Measurements from ENCODE around the gene CENPA. TPM values are rescaled to one million over a fixed set of nuclear protein-coding genes. Genes with fewer than 3 reads are reported as not detected.

The CENPA gene
- total RNA-seq, 1 experiment from 2014 or later, result 45.8 TPM

GRCh38 chr2:26843041-26843440, 57.2 kb downstream of the CENPA start:
- CTCF ChIA-PET, result interaction anchor here (1.3 kb wide), 1 partner anchor 80 kb away, joined by 5 read pairs; no protein-coding TSS in a partner anchor
- no peak for ATAC-seq
- Histone ChIP-seq H3K9me3 (ENCODE audit: control insufficient read depth in 1 of 2, insufficient read depth in 1 of 2, low read depth in 1 of 2, low read length in 2 of 2) (no peaks in the 10 kb centered on the region), H3K4me1 (ENCODE audit: control insufficient read depth in 1 of 2, insufficient read depth in 2 of 2, low read length in 2 of 2) (peaks cover 0 to 16% of the 10 kb centered on the region in 2 experiments; a peak in 3 of 4 replicates), H3K4me3 (replicated peaks in 1 of 2; ENCODE audit: low read depth in 1 of 2, low read length in 2 of 2) (no peak overlapping the region), H3K4me2 (ENCODE audit: low read length) (no peak overlapping the region), H3K79me2 (ENCODE audit: insufficient read depth, low read length) (no peaks in the 10 kb centered on the region), H3K27me3 (ENCODE audit: insufficient read depth, low read length) (peaks cover 13% of the 10 kb centered on the region; the same call in 1 of the 2 replicates), H3K36me3 (ENCODE audit: control insufficient read depth in 1 of 2, insufficient read depth in 2 of 2, low read length in 2 of 2) (no peaks in the 10 kb centered on the region), H4K20me1 (ENCODE audit: insufficient read depth) (no peaks in the 10 kb centered on the region), H3K9ac (ENCODE audit: low read length) (no peak overlapping the region), H3K9me2 (ENCODE audit: insufficient read depth) (no peaks in the 10 kb centered on the region), H2AFZ (ENCODE audit: low read depth, low read length, poor library complexity, severe bottlenecking) (no peak overlapping the region), H3K27ac (ENCODE audit: low read depth, low read length) (no peak overlapping the region)
- POLR2A ChIA-PET, result no interaction called here
- RAD21 ChIA-PET (ENCODE audit: low non-redundant PET in 1 of 2, low total read pairs in 2 of 2, uncharacterized antibody in 2 of 2, unreplicated experiment in 2 of 2), result no interaction called here
- no TSS peak for BruUV-seq (replicated peaks)
- intact Hi-C loops (cut with micrococcal nuclease), result loop anchor here (5.0 kb wide), 1 partner anchor 236 kb away; no protein-coding TSS in a partner anchor
- TF ChIP-seq ZNF274 (IDR thresholded peaks at IDR 0.05; ENCODE audit: low read depth, low read length), result no peak
- no peak for TF ChIP-seq RAD21 (IDR thresholded peaks at IDR 0.05; ENCODE audit: low read depth)
- TF ChIP-seq REST (IDR thresholded peaks at IDR 0.05; ENCODE audit: low read depth), result no peak
- TF ChIP-seq ELF1 (IDR thresholded peaks at IDR 0.05; ENCODE audit: borderline replicate concordance, low read depth), result no peak
- no peak for TF ChIP-seq SIN3A (IDR thresholded peaks at IDR 0.05; ENCODE audit: low read depth)
- no peak for TF ChIP-seq MAX (IDR thresholded peaks at IDR 0.05)
- no peak for TF ChIP-seq POLR2AphosphoS5 (IDR thresholded peaks at IDR 0.05; ENCODE audit: low read depth, low read length)
- no peak for TF ChIP-seq FOSL1 (IDR thresholded peaks at IDR 0.05; ENCODE audit: low read depth)
- TF ChIP-seq ZBTB33 (IDR thresholded peaks at IDR 0.05; ENCODE audit: extremely low read depth, insufficient replicate concordance, low read length), result no peak
- no peak for DNase-seq (ENCODE audit: low read depth, low spot score)

Other genes starting within 250 kb of the CENPA start
- gene CIB4, start 144.7 kb upstream of the CENPA start, total RNA-seq (2021; ENCODE audit: unreplicated experiment), result not detected
- gene KCNK3, start 93.3 kb upstream of the CENPA start, total RNA-seq (2021; ENCODE audit: unreplicated experiment), result 0.71 TPM
- gene SLC35F6, start 21.8 kb upstream of the CENPA start, total RNA-seq (2021; ENCODE audit: unreplicated experiment), result 34.5 TPM
- gene DPYSL5, start 62.1 kb downstream of the CENPA start, total RNA-seq (2021; ENCODE audit: unreplicated experiment), result 8.4 TPM
- 12.1 TPM for gene MAPRE3, start 184.6 kb downstream of the CENPA start, total RNA-seq (2021; ENCODE audit: unreplicated experiment)
- 69.8 TPM for gene TMEM214, start 246.9 kb downstream of the CENPA start, total RNA-seq (2021; ENCODE audit: unreplicated experiment)

Data from HCT116 (cell line).